ENCODE results near the gene CABP5.

Gene CABP5

DNA sequence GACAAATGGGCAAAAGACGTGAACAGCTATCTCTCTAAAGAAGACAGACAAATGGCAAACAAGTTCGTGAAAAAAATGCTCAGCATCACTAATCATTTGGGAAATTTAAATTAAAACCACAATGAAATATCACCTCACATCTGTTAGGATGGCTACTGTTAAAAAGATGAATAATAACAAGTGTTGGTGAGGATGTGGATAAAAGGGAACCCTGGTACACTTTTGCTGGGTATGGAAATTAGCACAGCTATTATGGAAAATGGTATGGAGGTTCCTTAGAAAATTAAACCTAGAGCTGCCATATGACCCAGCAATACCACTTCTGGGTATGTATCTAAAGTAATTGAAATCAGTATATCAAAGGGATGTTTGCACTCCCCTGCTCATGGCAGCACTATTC is 7.1 kb downstream of the CABP5 start:
- Histone ChIP-seq H3K27ac (ENCODE audit: low read depth, low read length) (no peak overlapping the region), H3K27me3 (ENCODE audit: control insufficient read depth in 5 of 5, insufficient read depth in 4 of 5, low read length in 5 of 5) (peaks cover 2 to 11% (median 6%) of the 10 kb centered on the region in 5 donors), H3K4me1 (ENCODE audit: control insufficient read depth in 5 of 5, insufficient read depth in 5 of 5, low read length in 5 of 5) (no peaks in the 10 kb centered on the region), H3K9ac (ENCODE audit: low read length in 5 of 5) (no peak overlapping the region), H3K9me3 (ENCODE audit: control insufficient read depth in 5 of 5, low read length in 5 of 5) (peaks cover 0 to 26% (median 19%) of the 10 kb centered on the region in 5 donors), H3K4me3 (ENCODE audit: low read depth in 1 of 5, low read length in 5 of 5) (peak overlapping the region in 1 of 5 donors; percentile 9), H3K36me3 (ENCODE audit: control insufficient read depth in 5 of 5, insufficient read depth in 5 of 5, low read length in 5 of 5) (no peaks in the 10 kb centered on the region)

- H3K27me3 ChIP-seq (ENCODE audit: control insufficient read depth in 5 of 5, insufficient read depth in 4 of 5, low read length in 5 of 5), result peaks cover 2 to 18% (median 6%) of the 10 kb centered on the region in 5 donors
- H3K9ac ChIP-seq (ENCODE audit: low read length in 5 of 5), result no peak overlapping the region
- H3K4me3 ChIP-seq (ENCODE audit: low read depth in 1 of 5, low read length in 5 of 5), result no peak overlapping the region
- no peaks in the 10 kb centered on the region for H3K4me1 ChIP-seq (ENCODE audit: control insufficient read depth in 5 of 5, insufficient read depth in 5 of 5, low read length in 5 of 5)
- peaks cover 0 to 26% (median 19%) of the 10 kb centered on the region in 5 donors for H3K9me3 ChIP-seq (ENCODE audit: control insufficient read depth in 5 of 5, low read length in 5 of 5)
- no peaks in the 10 kb centered on the region for H3K36me3 ChIP-seq (ENCODE audit: control insufficient read depth in 5 of 5, insufficient read depth in 5 of 5, low read length in 5 of 5)
- H3K27ac ChIP-seq (ENCODE audit: low read depth, low read length), result no peak overlapping the region
These were observed 10.3 kb downstream of the CABP5 start for GRCh38 chr19:48033604-48034003.

DNA sequence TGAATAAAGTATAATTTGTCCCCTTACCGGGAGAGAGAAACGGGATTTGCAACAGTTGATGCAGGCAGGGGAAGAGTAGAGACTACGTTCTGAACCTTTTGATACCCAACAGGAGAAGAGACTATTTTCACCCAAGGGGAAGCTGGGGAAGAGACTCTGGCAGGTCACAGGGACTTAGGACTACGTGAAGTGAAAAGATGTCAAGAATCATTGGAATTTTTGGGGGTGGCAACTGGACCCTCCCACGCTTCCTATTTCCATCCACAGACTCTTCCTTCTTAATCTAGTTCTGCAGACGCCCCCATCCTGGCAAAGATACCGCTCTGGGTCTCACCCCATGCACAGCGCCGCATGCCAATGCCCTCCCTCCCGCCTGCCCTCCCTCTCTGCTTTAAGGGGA is 13.8 kb downstream of the CABP5 start:
- Histone ChIP-seq H3K4me3 (ENCODE audit: low read depth in 1 of 5, low read length in 5 of 5) (no peak overlapping the region), H3K36me3 (ENCODE audit: control insufficient read depth in 5 of 5, insufficient read depth in 5 of 5, low read length in 5 of 5) (no peaks in the 10 kb centered on the region), H3K27me3 (ENCODE audit: control insufficient read depth in 5 of 5, insufficient read depth in 4 of 5, low read length in 5 of 5) (peaks cover 2 to 18% (median 7%) of the 10 kb centered on the region in 5 donors), H3K27ac (ENCODE audit: low read depth, low read length) (no peak overlapping the region), H3K9ac (ENCODE audit: low read length in 5 of 5) (no peak overlapping the region), H3K9me3 (ENCODE audit: control insufficient read depth in 5 of 5, low read length in 5 of 5) (no peaks in the 10 kb centered on the region), H3K4me1 (ENCODE audit: control insufficient read depth in 5 of 5, insufficient read depth in 5 of 5, low read length in 5 of 5) (no peaks in the 10 kb centered on the region)

DNA sequence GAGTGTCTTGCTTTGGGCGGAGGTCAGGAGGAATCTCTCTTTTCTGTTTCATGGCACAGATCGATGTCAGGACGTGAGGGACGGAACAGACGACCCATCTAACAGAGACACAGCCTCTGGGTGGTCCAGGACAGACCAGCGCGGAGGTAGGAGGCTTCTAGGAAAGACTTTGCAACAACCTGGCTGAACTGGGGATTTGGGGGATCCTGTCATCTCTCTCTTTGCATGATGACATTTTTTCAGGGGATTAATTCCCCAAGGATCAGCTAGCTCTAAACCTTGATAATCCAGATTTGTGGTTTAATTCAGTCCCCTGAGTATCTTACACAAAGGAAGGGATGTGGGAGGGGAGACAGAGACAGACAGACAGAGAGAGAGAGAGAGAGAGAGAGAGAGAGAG is 14.4 kb downstream of the CABP5 start:
- Histone ChIP-seq H3K36me3 (ENCODE audit: control insufficient read depth in 5 of 5, insufficient read depth in 5 of 5, low read length in 5 of 5) (no peaks in the 10 kb centered on the region), H3K27ac (ENCODE audit: low read depth, low read length) (no peak overlapping the region), H3K4me1 (ENCODE audit: control insufficient read depth in 5 of 5, insufficient read depth in 5 of 5, low read length in 5 of 5) (no peaks in the 10 kb centered on the region), H3K27me3 (ENCODE audit: control insufficient read depth in 5 of 5, insufficient read depth in 4 of 5, low read length in 5 of 5) (peaks cover 2 to 18% (median 7%) of the 10 kb centered on the region in 5 donors), H3K9ac (ENCODE audit: low read length in 5 of 5) (no peak overlapping the region), H3K4me3 (ENCODE audit: low read depth in 1 of 5, low read length in 5 of 5) (no peak overlapping the region), H3K9me3 (ENCODE audit: control insufficient read depth in 5 of 5, low read length in 5 of 5) (no peaks in the 10 kb centered on the region)

GRCh38 chr19:48025480-48025879 is 18.4 kb downstream of the CABP5 start:
- Histone ChIP-seq H3K27ac (ENCODE audit: low read depth, low read length) (no peak overlapping the region), H3K36me3 (ENCODE audit: control insufficient read depth in 5 of 5, insufficient read depth in 5 of 5, low read length in 5 of 5) (no peaks in the 10 kb centered on the region), H3K9me3 (ENCODE audit: control insufficient read depth in 5 of 5, low read length in 5 of 5) (no peaks in the 10 kb centered on the region), H3K27me3 (ENCODE audit: control insufficient read depth in 5 of 5, insufficient read depth in 4 of 5, low read length in 5 of 5) (peaks cover 0 to 12% (median 3%) of the 10 kb centered on the region in 5 donors), H3K4me1 (ENCODE audit: control insufficient read depth in 5 of 5, insufficient read depth in 5 of 5, low read length in 5 of 5) (no peaks in the 10 kb centered on the region), H3K9ac (ENCODE audit: low read length in 5 of 5) (no peak overlapping the region), H3K4me3 (ENCODE audit: low read depth in 1 of 5, low read length in 5 of 5) (no peak overlapping the region)

GRCh38 chr19:48023518-48023917 is 20.4 kb downstream of the CABP5 start:
- H3K27ac ChIP-seq (ENCODE audit: low read depth, low read length), result no peak overlapping the region
- no peaks in the 10 kb centered on the region for H3K36me3 ChIP-seq (ENCODE audit: control insufficient read depth in 5 of 5, insufficient read depth in 5 of 5, low read length in 5 of 5)
- H3K9me3 ChIP-seq (ENCODE audit: control insufficient read depth in 5 of 5, low read length in 5 of 5), result no peaks in the 10 kb centered on the region
- H3K4me1 ChIP-seq (ENCODE audit: control insufficient read depth in 5 of 5, insufficient read depth in 5 of 5, low read length in 5 of 5), result no peaks in the 10 kb centered on the region
- H3K9ac ChIP-seq (ENCODE audit: low read length in 5 of 5), result no peak overlapping the region
- H3K4me3 ChIP-seq (ENCODE audit: low read depth in 1 of 5, low read length in 5 of 5), result no peak overlapping the region
- peaks cover 0 to 6% (median 0%) of the 10 kb centered on the region in 5 donors for H3K27me3 ChIP-seq (ENCODE audit: control insufficient read depth in 5 of 5, insufficient read depth in 4 of 5, low read length in 5 of 5)

DNA sequence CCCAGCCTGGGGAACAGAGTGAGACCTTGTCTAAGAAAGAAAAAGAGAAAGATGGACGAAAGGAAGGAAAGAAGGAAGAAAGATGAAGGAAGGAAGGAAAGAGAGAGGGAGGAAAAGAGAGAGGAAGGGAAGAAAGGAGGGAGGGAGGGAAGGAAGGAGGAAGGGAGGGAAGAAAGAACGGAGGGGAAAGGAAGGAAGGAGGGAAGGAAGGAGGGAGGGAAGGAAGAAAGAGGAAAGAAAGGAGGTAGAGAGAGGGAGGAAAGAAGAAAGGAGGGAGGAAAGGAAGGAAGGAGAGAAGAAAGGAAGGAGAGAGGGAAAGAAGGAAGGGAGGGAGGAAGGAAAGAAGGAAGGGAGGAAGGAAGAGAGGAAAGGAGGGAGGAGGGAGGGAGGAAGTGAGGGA is 20.9 kb downstream of the CABP5 start:
- no peak overlapping the region for H3K9ac ChIP-seq (ENCODE audit: low read length in 5 of 5)
- H3K4me3 ChIP-seq (ENCODE audit: low read depth in 1 of 5, low read length in 5 of 5), result no peak overlapping the region
- H3K9me3 ChIP-seq (ENCODE audit: control insufficient read depth in 5 of 5, low read length in 5 of 5), result no peaks in the 10 kb centered on the region
- H3K27me3 ChIP-seq (ENCODE audit: control insufficient read depth in 5 of 5, insufficient read depth in 4 of 5, low read length in 5 of 5), result peaks cover 0 to 6% (median 0%) of the 10 kb centered on the region in 5 donors
- H3K4me1 ChIP-seq (ENCODE audit: control insufficient read depth in 5 of 5, insufficient read depth in 5 of 5, low read length in 5 of 5), result no peaks in the 10 kb centered on the region
- no peak overlapping the region for H3K27ac ChIP-seq (ENCODE audit: low read depth, low read length)
- H3K36me3 ChIP-seq (ENCODE audit: control insufficient read depth in 5 of 5, insufficient read depth in 5 of 5, low read length in 5 of 5), result no peaks in the 10 kb centered on the region

DNA sequence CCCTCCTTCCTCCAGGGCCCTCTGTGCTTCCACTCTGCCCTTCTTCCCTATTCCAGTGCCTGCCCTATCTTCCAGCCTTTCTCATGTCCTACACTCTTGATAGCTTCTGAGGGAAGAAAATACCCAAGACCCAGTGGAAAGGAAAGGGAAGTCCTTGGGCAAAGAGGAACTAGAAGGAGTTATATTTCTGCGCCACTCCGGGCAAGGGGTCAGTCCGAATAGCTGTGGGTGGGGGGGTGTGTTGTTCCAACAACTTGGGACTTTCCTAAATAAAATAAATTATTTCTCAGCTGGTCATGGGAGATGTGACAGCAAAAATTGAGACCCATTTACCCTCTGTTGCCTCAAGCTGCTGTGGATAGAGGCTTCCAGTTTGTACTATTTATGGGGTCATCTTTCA is 23.2 kb downstream of the CABP5 start:
- Histone ChIP-seq H3K4me3 (ENCODE audit: low read depth in 1 of 5, low read length in 5 of 5) (no peak overlapping the region), H3K4me1 (ENCODE audit: control insufficient read depth in 5 of 5, insufficient read depth in 5 of 5, low read length in 5 of 5) (no peaks in the 10 kb centered on the region), H3K36me3 (ENCODE audit: control insufficient read depth in 5 of 5, insufficient read depth in 5 of 5, low read length in 5 of 5) (no peaks in the 10 kb centered on the region), H3K27ac (ENCODE audit: low read depth, low read length) (no peak overlapping the region), H3K9ac (ENCODE audit: low read length in 5 of 5) (no peak overlapping the region), H3K27me3 (ENCODE audit: control insufficient read depth in 5 of 5, insufficient read depth in 4 of 5, low read length in 5 of 5) (peaks cover 0 to 4% (median 0%) of the 10 kb centered on the region in 5 donors), H3K9me3 (ENCODE audit: control insufficient read depth in 5 of 5, low read length in 5 of 5) (peaks cover 0 to 6% (median 0%) of the 10 kb centered on the region in 5 donors)

DNA sequence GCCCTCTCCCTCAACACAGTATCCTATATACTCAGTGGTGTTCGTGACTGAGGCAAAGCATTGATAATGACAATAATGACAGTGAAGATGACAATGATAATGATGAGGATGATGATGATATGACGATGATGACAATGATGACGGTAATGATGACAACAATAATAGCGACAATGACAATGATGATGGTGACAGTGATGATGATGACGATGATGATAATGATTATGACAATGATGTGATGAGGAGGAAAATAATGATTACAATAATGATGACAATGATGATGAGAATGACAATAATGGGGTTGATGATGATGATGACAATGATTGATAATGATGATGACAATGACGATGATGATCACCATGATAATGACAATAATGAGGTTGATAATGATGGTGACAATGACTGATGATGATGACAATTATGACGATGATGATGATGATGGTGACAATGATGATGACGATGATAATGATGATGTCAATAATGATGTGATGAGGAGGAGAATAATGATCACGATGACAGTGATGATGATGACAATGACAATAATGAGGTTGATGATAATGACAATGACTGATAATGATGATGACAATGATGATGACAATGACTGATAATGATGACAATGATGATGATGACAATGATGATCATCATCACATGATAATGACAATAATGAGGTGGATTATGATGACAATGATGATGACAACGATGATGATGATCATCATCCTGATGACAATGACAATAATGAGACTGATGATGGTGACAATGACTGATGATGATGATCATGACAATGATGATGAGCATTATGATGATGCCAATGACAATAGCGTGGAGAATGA is 32.7 kb downstream of the CABP5 start:
- Histone ChIP-seq H3K9me3 (ENCODE audit: control insufficient read depth in 5 of 5, low read length in 5 of 5) (peaks cover 3 to 23% (median 7%) of the 10 kb centered on the region in 5 donors), H3K4me3 (ENCODE audit: low read depth in 1 of 5, low read length in 5 of 5) (no peak overlapping the region), H3K36me3 (ENCODE audit: control insufficient read depth in 5 of 5, insufficient read depth in 5 of 5, low read length in 5 of 5) (no peaks in the 10 kb centered on the region), H3K9ac (ENCODE audit: low read length in 5 of 5) (no peak overlapping the region), H3K27ac (ENCODE audit: low read depth, low read length) (no peak overlapping the region), H3K27me3 (ENCODE audit: control insufficient read depth in 5 of 5, insufficient read depth in 4 of 5, low read length in 5 of 5) (peaks cover 0 to 8% (median 0%) of the 10 kb centered on the region in 5 donors), H3K4me1 (ENCODE audit: control insufficient read depth in 5 of 5, insufficient read depth in 5 of 5, low read length in 5 of 5) (no peaks in the 10 kb centered on the region)

DNA sequence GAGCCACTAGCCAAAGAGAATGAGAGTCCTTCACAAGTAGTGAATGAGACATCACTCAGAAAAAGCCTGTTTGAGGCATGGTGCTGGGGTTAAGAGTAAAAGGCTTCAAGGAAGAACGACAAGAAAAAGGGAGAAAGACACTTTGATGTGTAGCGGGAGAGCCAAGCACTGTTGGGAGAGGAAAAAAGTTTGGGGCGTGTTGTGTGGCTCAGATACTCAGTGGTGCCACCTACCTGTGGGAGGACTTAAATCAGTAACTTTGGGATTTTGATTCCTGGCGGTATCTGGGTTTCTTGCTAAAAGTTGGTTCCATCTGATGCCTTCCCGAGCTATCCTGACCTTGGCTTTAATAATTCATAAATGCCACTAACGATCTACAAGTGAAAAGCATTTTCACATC is 37.1 kb downstream of the CABP5 start:
- H3K9ac ChIP-seq (ENCODE audit: low read length in 5 of 5), result no peak overlapping the region

More for the DNA sequence above, 37.1 kb downstream of the CABP5 start:
- Histone ChIP-seq H3K4me3 (ENCODE audit: low read depth in 1 of 5, low read length in 5 of 5) (no peak overlapping the region), H3K4me1 (ENCODE audit: control insufficient read depth in 5 of 5, insufficient read depth in 5 of 5, low read length in 5 of 5) (no peaks in the 10 kb centered on the region), H3K36me3 (ENCODE audit: control insufficient read depth in 5 of 5, insufficient read depth in 5 of 5, low read length in 5 of 5) (no peaks in the 10 kb centered on the region), H3K9me3 (ENCODE audit: control insufficient read depth in 5 of 5, low read length in 5 of 5) (peaks cover 3 to 18% (median 7%) of the 10 kb centered on the region in 5 donors), H3K27ac (ENCODE audit: low read depth, low read length) (no peak overlapping the region), H3K27me3 (ENCODE audit: control insufficient read depth in 5 of 5, insufficient read depth in 4 of 5, low read length in 5 of 5) (peaks cover 0 to 10% (median 3%) of the 10 kb centered on the region in 5 donors)

All from subcutaneous abdominal adipose tissue (tissue), 5 donors.